G401 (cell line): ENCODE data around the gene EXO1. TPM values are rescaled to one million over a fixed set of nuclear protein-coding genes. Genes with fewer than 3 reads are reported as not detected.
A peak's percentile ranks its signal among the peaks of the same experiment; 100 is the strongest.

Experiments used
- DNase-seq: peaks from one replicate; pipeline ENCODE4 v3.0.0-alpha.2; 2015; ENCODE audit warnings: low spot score
- in situ Hi-C: cut with HindIII; loops from 2 replicates; pipeline ENCODE4 v1.10.0; 2016; ENCODE audit warnings: low sequenced_read_pairs, mixed read lengths
- total RNA-seq: library from RNA; depleted of rRNA; stranded (reverse); fragments of >200 nt; shearing (Covaris generic); gene quantifications from 2 replicates; pipeline ENCODE4 v1.2.3, GENCODE V29; 2014

Gene EXO1
- total RNA-seq, 1 experiment from 2014 or later, result 46.2 TPM

DNA sequence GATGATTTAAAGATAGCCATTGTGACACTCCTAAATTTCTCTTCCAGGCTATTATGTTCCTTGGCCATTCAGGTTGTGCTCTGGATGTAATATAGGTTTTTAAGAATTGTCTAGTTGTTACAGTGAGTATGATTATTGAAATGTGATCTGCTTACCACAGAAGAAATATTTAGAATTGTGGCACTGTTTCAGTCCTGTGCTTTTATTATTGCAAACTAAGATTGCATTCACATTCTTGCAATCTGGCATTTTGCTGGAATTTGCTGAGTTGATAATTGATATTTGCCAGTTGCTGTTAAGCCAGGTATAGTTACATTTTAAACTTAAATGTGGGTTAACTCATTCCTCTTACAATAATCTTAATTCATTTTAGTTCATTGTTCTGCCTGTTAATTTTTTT is 22.3 kb downstream of the EXO1 start:
- DNase-seq, result no peak
- in situ Hi-C loops, result no loop called here

DNA sequence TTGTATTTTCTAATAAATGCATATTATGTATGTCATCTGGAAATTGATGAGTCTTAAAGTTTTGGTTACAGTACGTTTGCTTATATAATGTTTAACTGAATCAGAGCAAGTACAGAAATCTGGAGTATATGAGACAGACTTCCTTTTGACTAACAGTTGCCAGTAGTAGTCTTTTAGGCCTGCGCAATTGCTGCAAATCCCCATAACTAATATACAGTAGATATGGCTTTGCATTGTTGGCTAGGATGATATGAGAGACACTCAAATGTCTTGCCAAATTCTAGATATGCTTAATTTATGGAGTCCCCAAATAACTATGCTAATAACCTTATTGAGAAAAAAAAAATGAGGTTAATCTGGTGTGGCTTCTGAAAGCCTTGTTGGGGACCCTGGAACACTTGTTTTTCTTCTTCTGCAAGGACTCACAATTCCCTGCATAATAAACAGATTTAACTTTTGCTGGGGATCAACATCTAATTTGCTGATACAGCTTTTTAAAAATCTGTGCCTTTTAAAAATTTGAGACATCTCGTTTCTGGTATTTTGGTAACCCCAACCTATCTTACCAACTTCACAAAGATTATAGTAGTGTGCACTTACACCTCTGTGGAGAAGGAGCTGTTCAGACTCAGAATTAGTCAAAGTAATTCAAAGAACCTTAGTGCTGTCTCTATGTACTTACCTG is 22.9 kb downstream of the EXO1 start:
- in situ Hi-C loops, result no loop called here
- no peak for DNase-seq

DNA sequence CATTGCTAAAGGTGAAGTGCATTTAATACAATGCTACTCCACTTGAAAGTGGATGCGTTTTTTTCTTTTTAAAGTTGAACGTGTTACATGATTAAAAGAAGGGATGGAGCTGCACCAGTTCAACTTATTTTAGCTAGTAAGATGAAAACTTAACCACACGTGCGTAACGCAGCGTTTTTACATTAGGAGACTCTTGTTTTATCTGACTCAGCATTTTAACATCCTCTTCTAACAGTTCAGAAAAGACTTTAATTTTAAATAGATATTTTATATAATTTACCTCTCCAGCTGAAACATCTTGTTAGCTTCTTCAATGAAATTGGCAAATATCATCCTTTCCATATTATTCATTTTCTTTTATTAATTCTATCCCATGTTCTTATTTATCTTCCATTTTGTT is 33.4 kb downstream of the EXO1 start:
- in situ Hi-C loops, result no loop called here

DNA sequence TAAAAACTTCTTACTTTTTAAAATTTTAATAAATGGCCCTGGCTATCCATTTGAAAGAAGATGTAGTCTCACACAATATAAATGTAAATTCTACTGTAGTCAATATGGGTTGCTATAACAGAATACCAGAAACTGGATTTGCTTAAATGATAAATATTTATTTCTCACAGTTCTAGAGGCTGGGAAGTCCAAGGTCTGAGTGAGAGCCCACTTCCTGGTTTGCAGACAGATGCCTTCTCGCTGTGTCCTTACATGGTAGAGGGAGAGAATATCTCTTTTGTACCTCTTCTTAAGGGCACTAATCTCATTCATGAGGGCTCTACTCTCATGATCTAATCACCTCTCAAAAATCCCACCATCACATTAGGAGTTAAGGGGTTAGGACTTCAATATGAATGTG is 35.2 kb downstream of the EXO1 start:
- no peak for DNase-seq
- in situ Hi-C loops, result no loop called here

More for the DNA sequence above, 33.4 kb downstream of the EXO1 start:
- DNase-seq, result no peak

DNA sequence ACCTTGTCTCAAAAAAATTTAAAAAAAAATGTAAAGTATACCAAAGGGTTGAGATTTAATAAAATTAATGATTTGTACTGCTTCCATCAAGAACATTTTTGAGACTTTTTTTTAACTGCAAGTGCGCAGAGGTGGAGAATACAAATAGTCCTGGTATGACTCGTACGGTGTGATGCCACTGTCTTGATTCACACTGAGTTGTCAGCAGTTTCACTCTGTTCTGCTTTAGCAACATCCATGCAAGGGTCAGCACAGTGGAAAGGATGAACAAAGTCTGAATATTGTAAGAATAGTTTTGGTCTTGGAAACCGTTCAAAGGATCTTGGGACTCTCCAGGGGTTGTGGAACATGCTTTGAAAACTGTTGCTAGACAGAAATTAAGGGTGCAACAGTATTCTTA is 40.2 kb downstream of the EXO1 start:
- in situ Hi-C loops, result no loop called here

DNA sequence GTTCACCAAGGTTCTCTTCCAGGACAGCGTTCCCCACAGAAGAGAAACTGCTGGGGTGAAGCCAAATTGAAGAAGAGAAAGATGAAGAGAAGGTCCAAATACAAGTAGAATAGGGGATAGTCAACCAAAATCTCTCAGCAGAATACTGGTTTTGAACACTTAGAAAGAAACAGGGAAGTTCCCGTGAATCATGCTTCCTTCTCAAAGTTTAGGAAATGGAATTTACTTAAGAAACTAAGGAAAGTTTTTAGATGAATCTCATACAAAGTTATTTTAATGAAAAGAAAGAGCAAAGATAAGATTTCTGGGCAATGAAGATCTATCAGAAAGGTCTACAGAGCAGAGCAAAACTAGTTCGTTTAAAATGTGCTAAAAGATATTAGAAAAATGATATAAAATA is 43.3 kb downstream of the EXO1 start:
- in situ Hi-C loops, result no loop called here
- no peak for DNase-seq

More for the DNA sequence above, 40.2 kb downstream of the EXO1 start:
- DNase-seq, result no peak

DNA sequence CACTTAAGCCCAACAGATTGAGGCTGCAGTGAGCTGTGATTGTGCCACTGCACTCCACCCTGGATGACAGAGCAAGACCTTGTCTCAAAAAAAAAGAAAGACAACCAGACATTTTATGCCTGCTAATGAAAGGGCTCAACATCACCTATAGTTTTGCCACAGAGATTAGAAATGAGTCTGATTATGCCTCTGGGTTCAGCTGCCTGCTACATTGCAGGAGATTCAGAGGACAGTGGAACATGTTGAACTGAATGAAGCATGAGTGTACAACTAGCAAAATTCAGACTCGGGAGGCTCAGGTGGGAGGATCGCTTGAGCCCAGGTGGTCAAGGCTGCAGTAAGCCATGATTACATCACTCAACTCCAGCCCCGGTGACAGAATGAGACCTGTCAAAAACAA is 46.0 kb downstream of the EXO1 start:
- in situ Hi-C loops, result no loop called here
- DNase-seq, result no peak

DNA sequence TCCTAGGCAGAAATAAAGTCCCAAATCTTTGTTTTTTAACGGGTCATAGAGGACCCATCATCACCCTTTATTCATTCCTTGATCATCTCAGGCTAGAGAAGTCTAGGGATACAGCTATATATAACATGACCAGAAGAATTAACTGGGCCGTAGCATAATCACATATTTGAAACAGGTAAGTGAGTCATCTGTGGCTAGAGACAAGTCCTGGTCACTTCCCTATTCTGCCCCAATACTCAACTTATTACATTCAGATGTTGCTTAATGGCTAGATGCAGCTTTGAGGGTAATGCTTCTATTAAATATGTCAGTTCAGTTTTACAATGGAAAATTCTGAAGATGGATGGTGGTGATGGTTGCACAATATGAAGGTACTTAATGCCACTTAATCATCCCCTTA is 47.0 kb downstream of the EXO1 start:
- no peak for DNase-seq
- in situ Hi-C loops, result no loop called here

DNA sequence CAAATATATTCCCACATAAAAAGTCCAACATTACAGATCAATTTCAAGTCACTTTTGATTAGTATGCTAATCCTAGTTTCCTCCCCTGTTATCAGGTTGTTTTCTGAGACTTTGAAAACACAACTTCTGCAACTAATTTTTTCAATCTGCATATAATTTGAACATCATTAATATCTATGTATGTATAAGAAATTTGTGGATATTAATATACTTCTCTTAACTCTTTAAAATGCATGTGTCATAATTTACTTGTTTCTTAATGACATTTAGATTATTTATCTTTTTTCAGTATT is 48.6 kb downstream of the EXO1 start:
- in situ Hi-C loops, result no loop called here
- DNase-seq, result no peak

DNA sequence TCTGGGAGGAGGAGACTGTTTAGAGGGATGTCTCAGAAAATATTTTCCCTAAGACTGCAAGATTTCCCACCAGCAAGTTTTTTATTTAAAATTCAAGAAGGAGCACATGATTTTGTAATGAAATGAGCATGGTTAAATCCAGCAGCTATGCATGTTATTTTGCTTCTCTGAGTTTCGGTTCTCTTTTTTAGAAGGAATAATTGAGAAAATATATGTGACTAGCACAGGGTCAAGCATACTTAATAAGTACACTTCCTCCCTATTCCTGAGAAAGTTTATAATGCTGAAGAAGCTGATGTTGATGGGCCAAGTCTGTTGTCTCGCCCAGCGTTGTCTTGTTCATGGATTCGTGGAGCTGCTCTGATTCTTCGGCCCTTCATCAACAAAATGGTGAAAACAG is 51.2 kb downstream of the EXO1 start:
- DNase-seq, result no peak
- in situ Hi-C loops, result no loop called here

DNA sequence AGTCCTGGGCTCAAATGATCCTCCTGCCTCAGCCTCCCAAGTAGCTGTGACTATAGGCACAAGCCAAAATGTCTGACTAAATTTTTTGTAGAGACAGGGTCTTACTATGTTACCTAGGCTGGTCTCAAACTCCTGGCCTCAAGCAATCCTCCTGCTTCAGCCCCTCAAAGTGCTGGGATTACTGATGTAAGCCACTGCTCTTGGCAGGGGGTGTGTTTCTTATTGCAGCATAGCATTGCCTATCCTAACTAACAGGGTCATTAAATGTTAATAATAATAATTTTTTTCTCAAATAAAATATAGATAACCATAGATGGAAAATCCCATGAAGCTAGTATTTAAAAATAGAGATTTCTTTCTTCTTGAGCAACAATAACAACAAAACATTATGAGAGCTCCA is 52.4 kb downstream of the EXO1 start:
- in situ Hi-C loops, result no loop called here
- DNase-seq, result no peak

DNA sequence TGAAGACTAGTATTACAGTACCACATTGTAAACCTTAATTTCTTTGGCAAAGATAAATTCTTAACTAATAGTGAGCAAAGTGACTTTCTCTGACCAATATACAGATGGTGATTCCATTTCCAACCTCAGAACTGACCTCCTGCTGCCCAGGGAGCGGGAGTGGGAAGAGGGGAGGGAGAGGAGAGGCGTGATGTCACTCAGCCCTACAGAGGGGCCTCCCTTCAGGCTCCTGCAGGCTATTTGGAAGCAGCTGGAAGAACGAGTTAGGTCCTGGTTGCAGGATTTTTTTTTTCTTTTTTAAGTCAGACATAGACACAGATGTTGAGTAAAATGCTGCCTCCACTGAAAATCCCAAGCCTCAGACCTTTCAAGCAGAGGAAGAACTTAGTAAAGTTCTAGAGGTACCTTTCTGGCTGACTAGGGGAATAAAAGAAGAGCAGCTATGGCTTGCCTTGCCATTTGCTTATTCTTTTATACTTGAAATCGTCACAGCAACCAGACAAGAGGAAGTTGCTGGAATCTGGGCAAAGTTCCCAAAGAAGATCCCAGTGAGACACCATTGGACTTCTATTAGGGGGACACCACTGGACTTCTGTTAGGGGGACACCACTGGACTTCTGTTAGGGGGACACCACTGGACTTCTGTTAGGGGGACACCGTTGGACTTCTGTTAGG is 54.5 kb downstream of the EXO1 start:
- in situ Hi-C loops, result no loop called here
- no peak for DNase-seq

DNA sequence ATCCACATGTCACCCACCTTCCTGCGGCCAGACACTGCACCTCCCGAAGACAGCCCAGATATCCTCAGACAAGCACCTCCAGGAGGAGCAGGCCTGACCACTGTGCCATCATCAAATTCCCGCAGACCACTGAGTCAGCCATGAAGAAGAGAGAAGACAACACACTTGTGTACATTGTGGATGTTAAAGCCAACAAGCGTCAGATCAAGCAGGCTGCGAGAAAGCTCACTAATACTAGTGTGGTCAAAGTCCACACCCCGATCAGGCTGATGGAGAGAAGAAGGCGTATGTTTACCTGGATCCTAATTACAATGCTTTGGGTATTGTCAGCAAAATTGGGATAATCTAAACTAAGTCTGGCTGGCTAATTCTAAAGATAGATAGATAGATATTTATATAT is 68.2 kb downstream of the EXO1 start:
- in situ Hi-C loops, result no loop called here
- no peak for DNase-seq

DNA sequence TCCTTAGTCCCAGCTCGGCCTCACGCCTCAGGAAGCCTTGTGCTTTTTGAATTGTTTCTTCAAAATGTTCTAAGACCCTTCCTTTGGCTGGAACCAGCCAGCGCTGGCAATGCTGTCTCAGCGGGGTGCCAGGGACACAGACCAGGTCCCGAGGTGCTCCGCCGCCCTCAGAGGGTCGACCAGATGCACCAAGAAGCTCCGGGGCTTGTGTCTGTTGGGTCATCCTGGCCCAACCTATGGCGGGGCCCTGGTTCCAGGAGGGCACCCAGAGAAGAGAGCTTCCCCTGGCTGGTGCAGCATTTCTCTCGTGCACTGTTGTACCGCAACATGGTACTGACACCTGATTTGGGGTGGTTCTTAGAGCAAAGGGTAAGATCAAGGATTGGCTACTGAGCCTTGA is 69.5 kb downstream of the EXO1 start:
- DNase-seq, result no peak
- in situ Hi-C loops, result no loop called here

DNA sequence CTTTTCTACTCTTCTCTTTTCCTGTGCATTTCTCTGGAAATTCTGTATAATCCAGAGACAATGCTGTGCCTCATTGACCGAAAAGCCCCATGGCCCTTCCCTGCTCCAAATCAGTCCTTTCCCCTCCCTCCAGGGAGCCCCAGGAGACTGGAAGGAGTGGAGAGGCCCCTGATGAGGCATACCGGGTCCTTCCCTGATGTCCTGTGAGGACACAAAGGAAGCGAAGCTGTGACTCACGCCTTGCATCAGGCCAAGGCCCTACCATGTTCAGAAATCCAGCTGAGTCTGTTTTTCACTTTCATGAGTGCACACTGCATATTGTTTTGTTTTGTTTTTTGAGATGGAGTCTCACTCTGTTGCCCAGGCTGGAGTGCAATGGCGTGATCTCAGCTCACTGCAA is 70.9 kb downstream of the EXO1 start:
- no peak for DNase-seq
- in situ Hi-C loops, result no loop called here

DNA sequence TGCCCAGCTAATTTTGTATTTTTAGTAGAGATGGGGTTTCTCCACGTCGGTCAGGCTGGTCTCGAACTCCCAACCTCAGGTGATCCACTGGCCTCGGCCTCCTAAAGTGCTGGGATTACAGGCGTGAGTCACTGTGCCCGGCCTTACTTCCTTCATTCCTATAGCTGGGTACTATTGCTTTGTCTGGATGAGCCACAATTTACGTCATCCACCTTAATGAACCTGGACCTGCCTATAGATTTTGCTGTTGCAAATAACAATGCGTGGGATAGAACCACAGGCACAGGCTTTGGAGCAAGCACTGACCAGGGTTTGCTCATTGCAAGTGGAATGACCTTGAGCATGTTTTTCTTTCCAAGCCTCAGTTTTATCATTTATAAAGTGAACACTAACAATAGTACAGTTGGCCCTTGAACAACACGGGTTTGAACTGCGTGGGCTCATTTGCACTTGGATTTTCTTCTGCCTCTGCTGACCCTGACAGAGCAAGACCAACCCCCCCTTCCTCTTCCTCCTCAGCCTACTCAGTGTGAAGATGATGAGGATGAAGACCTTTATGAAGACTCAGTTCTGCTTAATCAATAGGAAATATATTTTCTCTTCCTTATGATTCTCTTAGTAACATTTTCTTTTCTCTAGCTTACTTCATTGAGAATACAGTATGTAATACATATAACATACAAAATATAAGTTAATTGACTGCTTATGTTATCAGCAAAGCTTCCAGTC is 76.2 kb downstream of the EXO1 start:
- no peak for DNase-seq
- in situ Hi-C loops, result no loop called here

DNA sequence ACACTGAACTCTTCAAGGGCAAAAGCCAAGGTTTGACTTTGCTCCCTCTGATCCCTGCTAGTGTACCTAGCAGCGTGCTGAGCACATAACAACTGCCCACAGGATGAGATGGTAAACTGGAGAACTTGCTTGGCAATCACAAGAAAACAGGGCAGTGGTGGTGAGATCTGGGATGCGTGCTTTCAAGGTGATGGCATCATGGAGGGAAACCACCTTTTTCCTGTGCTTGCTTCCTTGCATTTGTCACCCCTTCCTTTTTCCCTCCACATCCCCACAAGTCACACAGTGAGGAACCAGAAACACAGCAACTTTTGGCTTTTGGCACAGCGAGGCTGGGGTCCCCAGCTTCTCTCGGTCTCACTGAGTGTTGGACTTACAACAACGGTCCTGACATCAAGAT is 78.1 kb downstream of the EXO1 start:
- in situ Hi-C loops, result no loop called here
- DNase-seq, result no peak

DNA sequence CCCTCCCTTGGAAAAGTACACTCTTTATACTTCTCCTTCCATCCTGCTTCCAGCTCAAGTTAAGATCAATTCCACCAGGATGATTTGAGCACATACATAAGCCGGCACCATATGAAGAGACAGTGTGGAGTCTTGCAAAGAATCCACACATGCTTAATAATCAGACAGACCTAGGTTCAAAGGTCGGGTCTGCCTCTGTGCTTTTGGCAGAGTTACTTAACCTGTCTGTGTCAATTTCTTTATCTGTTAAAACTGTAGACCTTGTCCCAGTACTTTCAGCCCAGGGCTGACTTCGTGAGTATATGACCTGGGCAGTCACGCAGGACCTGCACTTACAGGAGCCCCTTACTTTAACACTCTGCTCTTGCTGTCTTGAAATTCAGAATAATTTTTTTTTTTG is 79.3 kb downstream of the EXO1 start:
- in situ Hi-C loops, result no loop called here
- no peak for DNase-seq

DNA sequence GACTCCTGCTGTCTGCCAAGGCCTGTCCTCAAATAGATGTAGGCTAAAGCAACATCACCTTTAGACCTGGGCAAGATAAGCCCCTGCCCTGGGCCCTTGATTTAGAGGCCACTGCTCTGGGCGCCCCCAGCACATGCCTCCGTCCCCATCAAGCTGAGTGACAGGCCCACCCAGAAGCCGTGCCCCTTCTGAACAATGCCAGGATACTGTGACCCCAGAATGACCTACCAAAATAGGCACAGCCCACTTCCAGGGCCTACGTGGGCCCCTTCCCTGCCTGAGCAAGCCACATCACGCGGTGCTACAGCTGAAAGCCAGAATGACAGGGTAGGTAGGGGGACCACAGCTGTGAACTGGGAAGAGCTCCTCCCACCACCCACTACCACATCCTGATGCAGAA is 84.8 kb downstream of the EXO1 start:
- in situ Hi-C loops, result no loop called here
- DNase-seq, result no peak

DNA sequence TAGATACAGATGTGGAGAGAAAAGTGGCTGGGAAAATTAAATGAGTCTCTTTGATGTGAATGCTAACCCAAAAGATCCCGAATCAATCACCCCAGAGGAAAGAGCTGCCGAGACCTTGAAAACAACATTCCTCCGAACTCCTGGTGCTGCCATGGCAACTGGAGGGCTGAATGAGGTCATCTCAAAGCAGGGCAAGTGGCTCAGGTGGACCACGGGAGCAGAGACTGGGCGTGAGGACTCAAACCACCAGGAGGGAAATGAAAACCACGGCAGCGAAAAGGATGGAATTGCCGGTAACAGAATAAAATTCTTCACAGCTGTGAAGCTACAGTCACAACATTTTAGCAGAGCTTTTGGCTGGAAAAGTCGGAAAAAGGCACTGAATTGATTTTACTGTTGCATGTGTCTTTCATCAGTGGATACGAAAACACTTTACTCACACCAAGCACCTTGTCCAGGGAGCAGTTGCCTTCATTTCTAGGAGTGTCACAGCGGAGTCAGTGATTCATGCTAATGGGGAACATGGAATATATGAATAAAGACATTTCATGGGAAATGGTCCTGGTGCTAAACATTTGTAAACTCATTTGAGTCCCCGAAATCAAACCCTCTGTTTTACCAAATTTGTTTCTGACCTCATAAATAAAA is 86.3 kb downstream of the EXO1 start:
- in situ Hi-C loops, result no loop called here
- peak; percentile 92 for DNase-seq
